Middle frontal gyrus (tissue), 1 donor: ENCODE results near the gene HERC5.
A peak's percentile ranks its signal among the peaks of the same experiment; 100 is the strongest.
"Not testable (repeated sequence)": the region's sequence is repeated elsewhere in the genome, so short reads cannot be mapped to it uniquely, and the experiment has no call there.

Source experiments
- DNase-seq: peaks from one replicate; pipeline ENCODE4 v3.0.0-alpha.2; 2015; ENCODE audit warnings: low spot score; ENCODE audit errors: extremely low spot score

Gene HERC5

DNA sequence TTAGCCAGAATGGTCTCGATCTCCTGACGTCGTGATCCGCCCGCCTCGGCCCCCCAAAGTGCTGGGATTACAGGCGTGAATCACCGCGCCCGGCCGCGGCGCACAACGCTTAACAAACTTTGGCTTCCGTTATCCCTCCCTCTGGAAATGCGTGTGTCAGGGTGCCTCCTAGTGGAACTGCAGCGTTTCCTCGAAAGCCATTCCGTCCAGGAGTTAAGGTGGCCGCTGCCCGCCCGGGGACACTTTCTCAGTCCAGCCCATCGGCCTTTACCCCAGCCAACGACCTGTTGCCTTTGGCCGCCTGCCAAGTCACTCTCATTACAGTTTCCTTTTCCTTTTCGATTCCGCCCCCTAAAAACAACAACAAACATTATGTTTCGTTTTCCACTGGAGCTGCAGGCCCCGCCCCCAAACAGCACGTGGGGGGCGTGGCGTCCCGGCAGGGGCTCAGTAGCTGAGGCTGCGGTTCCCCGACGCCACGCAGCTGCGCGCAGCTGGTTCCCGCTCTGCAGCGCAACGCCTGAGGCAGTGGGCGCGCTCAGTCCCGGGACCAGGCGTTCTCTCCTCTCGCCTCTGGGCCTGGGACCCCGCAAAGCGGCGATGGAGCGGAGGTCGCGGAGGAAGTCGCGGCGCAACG lies at the start of gene HERC5:
HERC5 (plus strand) TSS at position 450 of the 637 bp plus-strand sequence; CDS start at position 601, 151 bp downstream.
- peak; percentile 66 for DNase-seq

DNA sequence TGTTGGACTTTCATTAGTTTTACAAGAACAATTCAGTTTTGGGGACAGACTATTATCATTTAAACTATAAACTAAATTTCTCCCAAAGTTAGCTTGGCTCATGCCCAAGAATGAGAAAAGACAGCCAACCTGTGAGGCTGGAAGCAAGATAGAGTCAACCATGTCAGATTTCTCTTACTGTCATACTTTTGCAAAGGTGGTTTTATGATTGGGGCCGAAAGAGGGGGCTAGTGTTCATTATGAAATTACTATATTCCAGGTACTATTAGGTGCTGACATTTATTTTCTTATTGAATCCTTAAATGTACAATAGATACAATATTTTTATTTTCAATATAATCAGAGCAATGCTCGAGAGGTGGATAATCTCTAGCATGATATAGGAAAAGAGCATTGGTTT lies 47.7 kb upstream of the HERC5 start:
- DNase-seq = no peak

DNA sequence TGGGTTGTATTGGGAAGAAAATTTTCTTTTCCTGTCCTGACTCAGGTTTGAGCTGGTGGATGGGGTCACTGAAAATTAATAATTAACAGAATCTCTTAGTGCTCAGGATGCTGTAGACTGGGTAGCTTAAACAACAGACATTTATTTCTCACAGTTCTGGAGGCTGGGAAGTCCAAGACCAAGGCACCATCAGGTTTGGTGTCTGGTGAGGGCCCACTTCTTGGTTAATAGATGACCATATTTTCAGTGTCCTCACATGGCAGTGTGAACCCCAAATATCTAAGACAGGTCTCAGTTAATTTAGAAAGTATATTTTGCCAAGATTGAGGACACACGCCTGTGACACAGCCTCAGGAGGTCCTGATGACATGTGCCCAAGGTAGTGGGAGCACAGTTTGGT lies 47.1 kb upstream of the HERC5 start:
- DNase-seq = no peak

DNA sequence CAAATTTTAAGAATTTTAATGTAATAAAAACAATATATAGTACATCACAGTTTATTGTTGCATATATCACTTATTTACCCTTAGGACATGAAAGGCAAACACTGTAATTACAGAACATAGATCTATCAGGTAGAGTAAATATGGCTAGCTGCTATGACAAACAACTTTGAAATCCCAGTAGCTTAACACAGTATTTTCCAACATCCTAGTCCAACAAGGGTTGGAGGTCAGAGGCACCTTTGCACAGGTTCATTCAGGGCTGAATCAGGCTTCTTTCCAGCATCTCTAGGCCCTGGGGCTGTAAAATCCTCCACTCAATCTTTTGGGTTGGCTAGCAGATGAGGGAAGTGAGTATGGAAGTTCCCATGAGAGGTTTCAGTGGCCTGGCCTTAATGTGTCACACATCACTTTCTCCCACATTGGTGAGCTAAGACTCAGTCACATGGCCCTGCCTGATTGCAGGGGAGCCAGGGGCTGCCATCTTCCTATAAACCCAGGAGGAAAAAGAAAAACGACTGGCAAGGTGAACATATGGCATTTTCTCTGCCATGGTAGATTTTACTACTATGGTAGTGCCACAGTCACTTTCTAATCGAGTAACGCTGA lies 45.3 kb upstream of the HERC5 start:
- no peak for DNase-seq

DNA sequence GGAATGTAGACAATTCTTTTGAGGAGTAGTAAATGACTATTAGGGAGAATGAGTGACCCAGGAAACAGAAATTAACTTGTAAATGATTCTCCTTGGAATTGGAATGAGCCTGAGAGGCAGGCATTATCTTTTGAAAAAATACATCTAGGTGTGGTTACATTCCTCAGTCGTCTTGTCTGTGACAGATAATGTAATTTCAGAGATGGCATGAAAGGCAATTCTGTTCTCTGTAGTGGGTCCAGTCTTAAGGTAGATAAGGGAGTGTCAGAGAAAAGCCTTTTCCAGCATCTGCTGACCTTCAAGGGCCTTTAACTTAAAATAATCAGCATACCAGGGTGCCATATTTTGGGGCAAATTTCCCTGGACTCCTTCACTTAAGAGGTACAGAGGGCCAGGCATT lies 43.1 kb upstream of the HERC5 start:
- no peak for DNase-seq

DNA sequence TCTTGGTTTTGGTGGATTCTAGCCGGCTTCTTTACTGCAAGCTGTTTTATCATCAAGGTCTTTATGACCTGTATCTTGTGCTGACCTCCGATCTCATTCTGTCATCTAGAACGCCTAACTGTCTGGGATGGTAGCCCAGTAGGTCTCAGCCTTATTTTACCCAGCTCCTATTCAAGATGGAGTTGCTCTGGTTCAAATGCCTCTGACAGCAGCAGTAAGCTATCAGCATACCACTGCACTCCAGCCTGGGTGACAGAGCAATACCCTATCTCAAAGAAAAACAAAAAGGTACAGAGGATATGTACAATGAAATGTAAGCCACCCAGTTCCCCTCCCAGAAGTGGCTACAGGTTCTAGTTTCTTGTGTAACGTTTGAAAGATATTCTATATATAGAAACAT lies 42.2 kb upstream of the HERC5 start:
- no peak for DNase-seq

DNA sequence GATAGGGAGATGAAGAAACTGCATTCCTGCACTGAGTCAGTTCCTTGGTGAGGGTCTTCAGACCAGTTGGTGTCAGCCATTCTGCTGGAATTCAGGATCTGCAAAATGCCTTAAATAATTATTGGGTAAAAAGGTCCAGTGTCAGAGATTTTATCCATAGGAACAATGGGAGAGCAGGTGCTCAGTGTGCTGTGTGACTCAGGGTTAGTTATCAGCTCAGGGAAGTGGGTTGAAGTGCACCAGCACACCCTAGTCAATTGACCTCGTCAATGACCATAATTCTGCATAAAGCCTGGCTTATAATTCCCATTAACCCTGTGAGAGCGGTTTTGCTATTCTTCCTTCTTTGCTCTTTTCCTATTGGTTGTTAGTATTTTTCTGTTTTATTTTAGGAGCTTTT lies 40.9 kb upstream of the HERC5 start:
- no peak for DNase-seq

DNA sequence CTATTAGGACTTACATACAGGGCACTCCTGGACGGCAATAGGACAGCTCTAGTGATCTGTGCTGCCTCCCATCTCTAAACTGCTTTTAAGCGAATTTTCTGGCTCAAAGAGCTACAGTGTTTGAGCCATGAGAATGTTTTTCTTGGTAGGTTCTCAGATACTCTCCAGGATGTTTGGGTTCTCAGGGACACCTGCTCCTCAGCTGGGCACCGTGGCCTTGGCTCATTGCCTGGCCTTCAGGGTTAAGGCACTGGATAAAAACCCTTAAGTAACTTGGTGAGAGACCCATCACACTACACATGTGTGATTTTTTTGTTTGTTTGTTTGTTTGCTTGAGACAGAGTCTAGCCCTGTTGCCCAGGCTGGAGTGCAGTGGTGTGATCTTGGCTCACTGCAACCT lies 38.5 kb upstream of the HERC5 start:
- no peak for DNase-seq

DNA sequence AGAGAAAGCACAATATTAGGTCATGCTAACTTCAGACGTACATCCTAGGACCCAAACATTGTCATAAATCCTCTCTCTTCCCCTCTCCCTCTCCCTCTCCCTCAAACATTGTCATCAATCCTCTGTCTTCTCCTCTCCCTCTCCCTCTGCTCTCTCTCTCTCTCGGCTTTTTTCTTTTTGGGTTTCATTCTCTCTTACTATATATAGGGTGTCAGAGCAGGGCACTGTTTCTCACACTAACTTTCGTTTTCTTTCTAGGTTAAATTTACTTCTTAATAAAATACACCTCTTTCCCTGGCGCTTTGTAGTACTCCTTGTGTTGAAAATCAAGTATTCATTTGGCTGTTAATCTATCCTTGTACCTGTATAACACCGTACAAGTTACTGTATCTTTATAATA lies 37.0 kb upstream of the HERC5 start:
- DNase-seq = no peak

DNA sequence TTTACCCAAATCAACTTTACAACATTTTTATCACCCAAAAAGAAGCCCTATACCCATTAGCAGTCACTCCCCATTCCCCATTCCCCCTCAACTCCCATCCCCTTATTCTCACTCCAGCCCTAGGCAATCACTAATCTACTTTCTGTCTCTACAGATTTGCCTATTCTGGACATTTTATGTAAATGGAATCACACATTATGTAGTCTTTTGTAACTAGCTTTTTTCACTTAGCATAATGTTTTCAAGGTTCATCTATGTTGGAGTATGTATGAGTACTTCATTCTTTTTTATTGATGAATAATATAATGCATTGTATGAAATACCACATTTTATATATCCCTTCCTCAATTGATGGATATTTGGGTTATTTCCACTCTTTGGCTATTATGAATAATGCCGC lies 36.1 kb upstream of the HERC5 start:
- DNase-seq = no peak

DNA sequence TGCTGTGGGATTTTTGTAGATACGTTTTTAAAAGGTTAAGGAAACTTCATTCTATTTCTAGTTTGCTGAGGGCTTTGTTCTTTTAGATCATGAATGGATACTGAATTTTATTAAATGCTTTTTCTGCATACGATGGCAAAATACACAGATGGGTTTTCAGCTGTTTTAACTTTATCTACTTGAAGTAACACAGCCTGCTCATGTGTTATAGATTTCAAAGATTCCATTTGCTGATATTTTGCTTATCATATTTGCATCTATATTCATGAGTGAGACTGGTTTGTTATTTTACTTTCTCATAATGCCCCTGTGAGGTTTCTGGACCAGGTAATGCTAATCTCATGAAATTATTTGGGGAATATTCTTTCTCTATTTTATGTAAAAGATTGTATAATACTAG lies 34.5 kb upstream of the HERC5 start:
- no peak for DNase-seq

DNA sequence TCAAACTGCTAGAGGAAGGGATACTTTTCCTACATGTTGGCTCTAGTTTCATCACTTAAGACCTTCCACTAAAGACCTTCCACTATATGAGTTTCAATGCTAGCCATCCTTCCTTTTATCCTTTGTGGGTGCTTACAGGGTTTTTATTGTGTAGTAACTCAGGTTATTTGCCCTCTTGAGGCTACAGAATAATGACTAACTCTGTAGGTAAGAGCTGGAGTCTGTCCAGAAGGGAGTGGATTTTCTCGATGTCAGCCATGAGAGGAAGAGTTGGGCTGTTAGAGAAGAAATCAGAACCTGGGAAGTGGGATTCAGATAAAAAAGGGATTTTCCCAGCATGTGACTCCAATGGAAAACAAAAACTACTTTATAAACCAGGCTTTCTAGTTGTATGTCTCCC lies 27.5 kb upstream of the HERC5 start:
- no peak for DNase-seq

DNA sequence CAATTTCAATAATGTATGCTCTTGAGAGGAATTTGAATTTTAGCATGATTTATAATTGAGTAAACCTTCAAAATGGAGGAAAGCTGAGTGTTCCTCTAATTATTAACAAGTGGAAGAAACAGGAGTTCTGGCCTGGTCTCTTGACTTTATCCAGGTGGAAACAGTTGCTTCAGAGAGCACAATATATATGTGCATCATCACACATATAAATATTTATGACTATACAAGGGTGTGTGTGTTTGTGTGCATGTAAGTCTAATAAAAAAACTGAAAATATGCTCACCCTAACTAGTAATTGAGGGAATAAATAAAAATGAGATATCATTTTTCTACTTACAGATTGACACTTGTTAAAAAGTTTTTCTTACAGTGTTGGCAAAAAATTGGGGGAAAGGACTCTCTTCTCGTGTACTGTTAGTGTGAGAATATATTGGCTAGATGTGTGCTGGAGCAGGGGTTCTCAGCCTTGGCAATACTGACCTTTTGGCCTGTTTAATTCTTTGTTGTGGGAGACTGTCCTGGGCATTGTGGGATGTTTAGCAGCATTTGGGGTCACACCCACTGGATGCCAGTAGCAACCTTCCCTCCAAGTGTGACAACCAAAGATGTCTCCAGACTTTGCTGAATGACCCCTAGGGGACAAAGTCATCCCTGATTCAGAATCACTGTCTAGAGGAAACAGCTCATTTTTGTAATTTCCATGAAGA lies 20.8 kb upstream of the HERC5 start:
- no peak for DNase-seq

DNA sequence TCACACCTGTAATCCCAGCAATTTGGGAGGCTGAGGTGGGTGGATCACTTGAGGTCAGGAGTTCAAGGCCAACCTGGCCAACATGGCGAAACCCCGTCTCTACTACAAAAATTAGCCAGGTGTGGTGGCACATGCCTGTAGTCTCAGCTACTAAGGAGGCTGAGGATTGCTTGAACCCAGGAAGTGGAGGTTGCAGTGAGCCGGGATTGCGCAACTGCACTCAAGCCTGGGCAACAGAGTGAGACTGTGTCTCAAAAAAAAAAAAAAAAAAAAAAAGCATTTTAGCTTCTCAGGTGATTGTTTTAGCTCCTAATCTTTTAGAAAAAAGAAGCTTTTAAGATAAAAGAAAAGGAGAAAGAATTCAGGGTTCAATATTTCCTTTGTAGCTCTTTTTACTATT lies 19.0 kb upstream of the HERC5 start:
- DNase-seq = not testable (repeated sequence)

DNA sequence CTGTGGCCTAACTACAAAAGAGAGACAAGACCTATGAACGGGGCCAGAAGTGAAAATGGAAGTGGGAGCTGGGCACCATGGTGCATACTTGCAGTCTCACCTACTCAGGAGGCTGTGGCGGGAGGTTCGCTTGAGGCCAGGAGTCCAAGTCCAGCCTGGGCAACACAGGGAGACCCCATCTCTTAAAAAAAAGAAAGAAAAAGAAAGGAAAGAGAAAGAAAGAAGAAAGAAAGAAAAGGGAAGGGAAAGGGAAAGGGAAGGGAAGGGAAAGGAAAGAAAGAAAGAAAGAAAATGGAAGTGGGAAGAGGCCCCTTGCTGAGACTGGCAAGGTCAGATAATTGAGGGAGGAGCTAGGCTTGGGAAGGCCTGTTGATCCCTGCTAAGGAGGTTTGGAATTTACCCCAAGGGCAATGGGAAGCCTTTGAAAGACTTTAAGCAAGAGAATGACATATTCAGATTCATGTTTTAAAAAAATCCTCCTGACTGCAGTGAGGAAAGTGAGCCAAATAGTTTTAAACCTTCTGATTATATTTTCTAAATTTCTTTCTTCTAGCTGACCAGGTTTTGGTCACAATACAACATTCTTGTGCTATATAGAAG lies 17.7 kb upstream of the HERC5 start:
- no peak for DNase-seq

DNA sequence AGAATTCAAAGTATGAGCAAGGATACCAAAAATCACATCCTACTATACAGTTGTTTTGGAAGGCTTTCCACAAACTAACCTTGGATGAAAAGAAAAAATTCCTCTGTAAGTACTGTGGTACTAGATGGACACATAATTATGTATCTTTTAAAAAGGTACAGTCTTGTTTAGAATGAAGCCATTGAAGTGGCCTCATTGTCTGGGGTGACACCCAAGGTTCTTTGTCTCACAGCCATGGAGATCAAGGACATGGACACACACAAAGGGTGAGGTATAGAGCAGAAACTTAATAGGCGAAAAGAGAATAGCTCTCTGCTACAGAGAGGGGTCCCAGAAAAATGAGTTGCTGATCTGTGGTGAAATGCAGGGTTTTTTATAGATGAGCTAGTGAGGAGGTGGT lies 16.8 kb upstream of the HERC5 start:
- DNase-seq = no peak

DNA sequence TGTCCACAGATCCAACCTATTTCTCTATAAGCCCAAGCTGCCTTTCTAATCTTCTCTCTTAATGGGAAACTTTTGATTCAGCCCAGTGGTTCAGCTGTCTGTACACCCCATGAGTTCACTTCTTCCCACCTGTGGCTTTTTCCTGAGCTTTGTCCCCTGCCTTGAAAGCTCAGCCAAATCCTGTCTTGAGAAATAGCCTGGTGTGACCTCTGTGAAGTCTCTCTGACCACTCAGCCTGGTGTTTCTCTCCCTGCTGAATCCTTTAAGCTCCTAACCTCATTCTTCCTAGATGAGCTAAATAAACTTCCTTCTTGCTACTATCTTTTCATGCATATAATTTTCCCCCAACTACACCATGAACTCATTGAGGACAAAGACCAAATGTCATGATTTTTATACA lies 15.2 kb upstream of the HERC5 start:
- no peak for DNase-seq

DNA sequence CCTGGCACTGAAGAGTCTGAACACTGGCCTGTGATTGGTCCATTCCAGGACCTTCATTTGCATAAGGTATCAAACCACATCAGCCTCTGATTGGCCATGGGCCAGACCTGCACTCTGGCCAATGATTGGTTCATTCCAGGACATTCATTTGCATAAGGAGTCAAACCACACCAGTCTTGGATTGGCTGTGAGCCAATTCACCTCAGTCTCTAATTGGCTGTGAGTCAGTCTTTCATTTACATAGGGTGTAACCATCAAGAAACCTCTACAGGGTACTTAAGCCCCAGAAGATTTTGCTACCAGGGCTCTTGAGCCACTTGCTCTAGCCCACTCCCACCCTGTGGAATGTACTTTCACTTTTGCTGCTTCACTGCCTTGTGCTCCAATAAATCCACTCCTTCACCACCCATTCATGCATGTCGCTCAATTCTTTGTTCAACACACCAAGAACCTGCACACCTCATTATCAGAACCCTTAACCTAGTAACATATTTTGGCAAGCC lies 14.2 kb upstream of the HERC5 start:
- no peak for DNase-seq

DNA sequence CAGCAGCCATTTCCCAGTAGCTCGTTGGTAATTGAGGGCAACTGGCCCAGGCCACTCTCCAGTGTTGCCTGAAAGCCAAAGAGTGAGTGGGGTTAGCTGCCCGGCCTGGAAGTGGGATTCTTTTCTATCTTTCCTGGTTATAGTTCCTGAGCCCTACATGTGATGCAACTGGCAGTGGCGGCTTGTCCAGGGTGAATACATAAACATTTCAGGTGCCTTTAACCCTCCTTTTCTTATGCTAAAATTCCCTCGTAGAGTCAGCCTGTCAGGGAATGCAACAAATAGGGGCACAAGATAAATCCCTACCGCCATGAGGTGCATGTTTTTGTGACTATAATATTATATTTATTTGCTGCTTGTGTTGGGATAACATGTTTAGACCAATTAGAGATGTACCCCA lies 13.4 kb upstream of the HERC5 start:
- DNase-seq = no peak

DNA sequence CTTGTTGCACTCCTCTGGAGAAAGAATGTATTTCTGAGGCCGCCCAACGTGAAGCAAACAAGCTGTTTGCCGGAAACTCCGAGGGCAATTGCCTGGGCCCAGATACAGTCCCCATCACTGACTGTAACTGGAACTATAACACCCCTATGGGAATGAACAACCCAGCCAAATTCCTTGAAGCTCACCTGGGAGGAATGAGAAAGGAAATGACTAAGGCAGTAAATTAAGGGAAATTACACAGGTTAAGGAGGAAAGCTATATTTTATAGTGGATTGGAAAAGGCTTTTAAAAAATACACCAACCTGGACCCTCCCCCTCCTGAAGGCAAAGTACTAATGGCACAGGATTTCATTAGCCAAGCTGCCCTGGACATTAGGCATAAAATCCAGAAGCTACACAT lies 11.7 kb upstream of the HERC5 start:
- no peak for DNase-seq

DNA sequence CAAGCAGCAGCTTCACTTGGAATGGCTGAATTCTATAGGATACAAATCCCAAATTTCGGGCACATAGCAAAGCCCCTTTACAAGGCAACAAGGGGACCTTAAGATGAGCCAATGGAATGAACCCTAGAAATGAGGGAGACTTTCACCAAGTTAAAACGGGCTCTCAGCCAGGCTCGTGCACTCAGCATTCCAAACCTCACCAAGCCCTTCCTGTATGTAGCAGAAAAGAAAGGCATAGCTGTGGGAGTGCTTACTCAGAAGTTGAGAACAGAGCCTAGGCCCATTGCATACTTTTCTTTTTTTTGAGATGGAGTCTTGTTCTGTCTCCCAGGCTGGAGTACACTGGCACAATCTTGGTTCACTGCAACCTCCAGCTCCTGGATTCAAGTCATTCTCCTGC lies 10.8 kb upstream of the HERC5 start:
- DNase-seq = no peak

DNA sequence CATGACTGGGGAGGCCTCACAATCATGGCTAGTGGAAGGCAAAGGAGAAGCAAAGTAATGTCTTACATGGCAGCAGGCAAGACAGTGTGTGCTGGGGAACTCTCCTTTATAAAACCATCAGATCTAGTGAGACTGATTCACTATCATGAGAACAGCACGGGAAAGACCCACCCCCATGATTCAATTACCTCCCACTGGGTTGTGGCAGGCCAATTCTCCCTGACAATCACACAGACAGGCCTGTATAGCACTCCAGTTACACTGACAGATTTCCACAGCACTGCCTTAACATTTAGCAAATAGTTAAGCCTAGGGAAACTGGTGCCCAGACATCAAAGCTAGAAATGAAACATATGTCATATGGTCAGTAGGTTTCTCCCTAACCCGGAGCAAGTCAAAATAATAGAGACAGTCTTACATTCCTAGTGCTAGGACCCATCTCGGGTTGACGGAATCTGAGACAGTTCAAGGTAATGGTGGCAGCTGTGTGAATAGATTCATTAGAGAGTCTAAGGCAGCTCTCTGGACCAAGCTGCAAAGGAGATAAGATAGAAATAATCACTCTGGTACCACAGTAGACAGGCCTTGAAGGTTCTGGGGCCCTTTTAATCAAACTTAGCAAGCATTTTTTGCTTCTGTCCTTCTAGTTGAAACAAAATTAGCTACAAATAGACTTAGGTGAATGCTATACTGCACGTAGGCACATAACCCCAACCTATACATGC lies 9.4 kb upstream of the HERC5 start:
- no peak for DNase-seq
